ENCODE measurements around the gene KRT6C. TPM values are rescaled to one million over a fixed set of nuclear protein-coding genes. Genes with fewer than 3 reads are reported as not detected.
A peak's percentile ranks its signal among the peaks of the same experiment; 100 is the strongest.
"Not testable (repeated sequence)": the region's sequence is repeated elsewhere in the genome, so short reads cannot be mapped to it uniquely, and the experiment has no call there.

KRT6C gene
- total RNA-seq, 2 donors from 2014 or later: not detected

DNA sequence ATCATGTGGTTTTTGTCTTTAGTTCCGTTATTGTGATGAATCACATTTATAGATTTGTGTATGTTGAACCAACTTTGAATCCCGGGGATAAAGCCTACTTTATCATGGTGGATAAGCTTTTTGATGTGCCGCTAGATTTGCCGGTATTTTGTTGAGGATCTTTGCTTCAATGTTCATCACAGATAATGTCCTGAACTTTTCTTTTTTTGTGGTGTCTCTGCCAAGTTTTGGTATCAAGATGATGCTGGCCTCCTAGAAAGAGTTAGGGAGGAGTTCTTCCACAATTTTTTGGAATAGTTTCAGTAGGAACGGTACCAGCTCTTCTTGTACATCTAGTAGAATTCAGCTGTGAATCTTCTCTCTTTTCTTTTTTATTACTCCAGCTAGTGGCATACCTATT lies 14.7 kb downstream of the KRT6C start:
- Histone ChIP-seq H3K27ac (no peak overlapping the region), H3K27me3 (no peaks in the 10 kb centered on the region), H3K4me1 (no peaks in the 10 kb centered on the region), H3K36me3 (replicated peaks in 1 of 2; ENCODE audit: insufficient read depth in 1 of 2, low read depth in 2 of 2) (no peaks in the 10 kb centered on the region), H3K4me3 (no peak overlapping the region), H3K9me3 (no peaks in the 10 kb centered on the region)
- DNase-seq (no peak), ATAC-seq (no peak)
- 76 to 87% methylated on average over 5 of the region's 5 CpGs for WGBS, 2 donors
- TF ChIP-seq, protein P1, sequence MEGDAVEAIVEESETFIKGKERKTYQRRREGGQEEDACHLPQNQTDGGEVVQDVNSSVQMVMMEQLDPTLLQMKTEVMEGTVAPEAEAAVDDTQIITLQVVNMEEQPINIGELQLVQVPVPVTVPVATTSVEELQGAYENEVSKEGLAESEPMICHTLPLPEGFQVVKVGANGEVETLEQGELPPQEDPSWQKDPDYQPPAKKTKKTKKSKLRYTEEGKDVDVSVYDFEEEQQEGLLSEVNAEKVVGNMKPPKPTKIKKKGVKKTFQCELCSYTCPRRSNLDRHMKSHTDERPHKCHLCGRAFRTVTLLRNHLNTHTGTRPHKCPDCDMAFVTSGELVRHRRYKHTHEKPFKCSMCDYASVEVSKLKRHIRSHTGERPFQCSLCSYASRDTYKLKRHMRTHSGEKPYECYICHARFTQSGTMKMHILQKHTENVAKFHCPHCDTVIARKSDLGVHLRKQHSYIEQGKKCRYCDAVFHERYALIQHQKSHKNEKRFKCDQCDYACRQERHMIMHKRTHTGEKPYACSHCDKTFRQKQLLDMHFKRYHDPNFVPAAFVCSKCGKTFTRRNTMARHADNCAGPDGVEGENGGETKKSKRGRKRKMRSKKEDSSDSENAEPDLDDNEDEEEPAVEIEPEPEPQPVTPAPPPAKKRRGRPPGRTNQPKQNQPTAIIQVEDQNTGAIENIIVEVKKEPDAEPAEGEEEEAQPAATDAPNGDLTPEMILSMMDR (IDR thresholded peaks at IDR 0.05): no peak
- TF ChIP-seq POLR2A (IDR thresholded peaks at IDR 0.05): no peak
- intact Hi-C loops (cut with DNase I): no loop called here

DNA sequence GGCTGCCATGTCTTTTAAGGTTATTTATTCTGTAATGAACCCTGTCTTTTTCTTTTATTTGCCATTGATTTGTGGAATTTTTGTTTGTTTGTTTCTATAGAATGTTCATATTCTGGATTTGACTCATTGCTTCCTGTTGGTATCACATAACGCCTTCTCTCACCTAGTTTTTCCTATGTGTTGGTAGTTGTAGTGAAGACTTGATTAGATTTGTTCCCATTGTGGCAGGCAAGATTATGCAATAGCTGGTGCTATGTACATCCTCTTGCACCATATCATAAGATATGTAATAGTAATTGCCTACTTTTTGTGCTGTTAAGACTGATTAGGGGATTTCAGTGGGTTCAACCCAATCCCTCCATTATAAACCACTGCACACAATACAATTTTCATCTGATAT lies 17.8 kb downstream of the KRT6C start:
- DNase-seq (no peak), ATAC-seq (no peak)
- TF ChIP-seq, protein P1 (IDR thresholded peaks at IDR 0.05): no peak
- no peak for TF ChIP-seq POLR2A (IDR thresholded peaks at IDR 0.05)
- no peaks in the 10 kb centered on the region for H3K4me1 ChIP-seq
- intact Hi-C loops (cut with DNase I): no loop called here
- no peaks in the 10 kb centered on the region for H3K9me3 ChIP-seq
- H3K27me3 ChIP-seq: no peaks in the 10 kb centered on the region
- 71 to 79% methylated on average over 1 of the region's 1 CpG for whole genome bisulfite sequencing, 2 donors
- no peak overlapping the region for H3K4me3 ChIP-seq
- H3K27ac ChIP-seq: no peak overlapping the region
- no peaks in the 10 kb centered on the region for H3K36me3 ChIP-seq (replicated peaks in 1 of 2; ENCODE audit: insufficient read depth in 1 of 2, low read depth in 2 of 2)

DNA sequence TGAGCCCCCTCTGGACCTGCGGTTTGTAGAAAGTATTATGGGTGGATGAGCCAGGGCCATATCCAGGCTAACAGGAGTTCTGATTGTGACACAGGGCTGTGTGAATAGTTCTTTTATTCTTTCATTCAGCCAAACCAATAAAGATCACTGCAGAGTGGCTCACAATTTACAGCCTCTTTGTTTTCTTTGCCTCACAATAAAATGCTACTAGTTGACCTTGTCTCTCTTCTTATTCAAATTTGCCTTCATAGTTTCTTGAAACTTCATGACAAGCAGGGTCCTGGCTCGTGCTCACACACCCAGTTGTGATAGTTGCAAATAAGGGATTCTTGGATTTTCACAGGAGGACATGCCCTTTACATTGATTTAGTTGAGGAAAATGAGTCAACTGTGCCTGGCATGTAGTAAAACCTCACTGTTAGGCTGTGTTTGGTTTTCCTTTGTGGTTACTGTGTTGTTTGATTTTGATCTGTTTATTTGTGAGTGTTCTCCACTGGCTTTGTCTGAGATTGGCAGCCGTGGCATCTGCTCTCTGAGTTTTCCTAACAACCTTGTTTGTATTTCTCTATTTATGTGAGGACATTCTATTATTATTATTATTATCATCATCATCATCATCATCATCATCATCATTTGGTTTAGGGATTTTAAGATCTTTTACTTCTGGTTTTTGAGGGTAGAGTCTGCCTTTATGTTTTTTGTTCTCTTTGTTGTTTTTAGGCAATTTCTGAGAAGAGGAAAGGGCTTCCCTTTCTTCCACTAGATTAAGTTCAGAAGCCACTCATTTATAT lies 19.0 kb downstream of the KRT6C start:
- no peak for TF ChIP-seq POLR2A (IDR thresholded peaks at IDR 0.05)
- TF ChIP-seq, protein P1 (IDR thresholded peaks at IDR 0.05): no peak
- intact Hi-C loops (cut with DNase I): no loop called here
- H3K36me3 ChIP-seq (replicated peaks in 1 of 2; ENCODE audit: insufficient read depth in 1 of 2, low read depth in 2 of 2): no peaks in the 10 kb centered on the region
- H3K9me3 ChIP-seq: no peaks in the 10 kb centered on the region
- no peaks in the 10 kb centered on the region for H3K4me1 ChIP-seq
- no peak overlapping the region for H3K27ac ChIP-seq
- no peak for DNase-seq
- 62 to 63% methylated on average over 3 of the region's 3 CpGs for WGBS, 2 donors
- ATAC-seq: no peak
- H3K27me3 ChIP-seq: no peaks in the 10 kb centered on the region
- H3K4me3 ChIP-seq: no peak overlapping the region

DNA sequence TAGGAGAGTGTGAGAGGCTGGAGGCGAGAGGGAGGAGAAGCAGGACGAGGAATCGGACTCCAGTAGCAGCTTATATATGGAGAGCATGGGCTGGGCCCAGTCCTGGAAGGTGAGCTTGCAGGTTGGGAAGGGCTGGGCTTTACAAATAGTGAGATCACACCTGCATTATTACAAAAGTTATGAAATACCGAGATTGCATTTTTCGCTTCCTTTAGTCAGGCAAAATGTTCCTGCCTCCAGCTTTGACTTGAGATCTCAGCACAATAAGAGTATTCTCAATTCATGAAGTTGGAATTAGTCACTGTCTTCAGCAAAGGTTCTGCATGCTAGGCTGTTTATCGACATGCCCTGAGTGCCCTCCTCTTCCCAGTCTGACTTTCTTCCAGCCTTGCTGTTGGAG lies 21.5 kb downstream of the KRT6C start, which contains the start of gene KRT6B:
KRT6B (minus strand) TSS at position 46 of the 400 bp plus-strand sequence. CDS start 68 bp downstream, outside the sequence.
- peak within 1 kb of the TSS in 2 of 4 donors; percentile 24 to 41 for H3K27ac ChIP-seq
- DNase-seq (no peak), ATAC-seq (peak; percentile 21)
- H3K4me1 ChIP-seq: no peaks in the 10 kb centered on the region
- H3K36me3 ChIP-seq (replicated peaks in 1 of 2; ENCODE audit: insufficient read depth in 1 of 2, low read depth in 2 of 2): no peaks in the 10 kb centered on the region
- H3K9me3 ChIP-seq: no peaks in the 10 kb centered on the region
- TF ChIP-seq, protein P1 (IDR thresholded peaks at IDR 0.05): no peak
- TF ChIP-seq POLR2A (IDR thresholded peaks at IDR 0.05): no peak
- intact Hi-C loops (cut with DNase I): no loop called here
- 60 to 77% methylated on average over 6 of the region's 6 CpGs for WGBS, 2 donors
- no peak within 1 kb of the TSS for H3K4me3 ChIP-seq
- no peaks in the 10 kb centered on the region for H3K27me3 ChIP-seq

DNA sequence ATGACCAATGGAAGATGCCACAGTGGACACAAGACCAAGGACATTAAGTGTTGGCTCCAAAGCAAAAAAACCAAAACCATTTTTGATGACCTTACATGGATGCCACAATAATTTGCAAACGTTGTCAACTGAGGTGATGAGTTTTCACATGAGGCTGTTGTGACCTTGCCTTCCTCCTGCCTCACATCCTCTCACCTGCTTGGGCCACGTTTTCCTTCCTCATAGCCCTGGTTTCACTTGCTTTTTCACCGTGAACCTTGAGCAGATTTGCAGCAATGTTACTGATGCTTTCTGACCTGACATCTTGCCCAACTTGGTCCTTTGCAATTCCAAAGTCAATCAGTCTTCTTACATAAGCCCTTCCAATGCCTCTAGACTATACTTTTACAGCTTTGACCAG lies 25.4 kb downstream of the KRT6C start:
- Histone ChIP-seq H3K27me3 (no peaks in the 10 kb centered on the region), H3K4me3 (no peak overlapping the region), H3K9me3 (no peaks in the 10 kb centered on the region), H3K4me1 (no peaks in the 10 kb centered on the region), H3K36me3 (replicated peaks in 1 of 2; ENCODE audit: insufficient read depth in 1 of 2, low read depth in 2 of 2) (no peaks in the 10 kb centered on the region), H3K27ac (no peak overlapping the region)
- DNase-seq: no peak
- 21 to 44% methylated on average over 3 of the region's 3 CpGs for WGBS, 2 donors
- no peak for ATAC-seq
- TF ChIP-seq, protein P1 (IDR thresholded peaks at IDR 0.05): no peak
- TF ChIP-seq POLR2A (IDR thresholded peaks at IDR 0.05): no peak
- intact Hi-C loops (cut with DNase I): no loop called here

DNA sequence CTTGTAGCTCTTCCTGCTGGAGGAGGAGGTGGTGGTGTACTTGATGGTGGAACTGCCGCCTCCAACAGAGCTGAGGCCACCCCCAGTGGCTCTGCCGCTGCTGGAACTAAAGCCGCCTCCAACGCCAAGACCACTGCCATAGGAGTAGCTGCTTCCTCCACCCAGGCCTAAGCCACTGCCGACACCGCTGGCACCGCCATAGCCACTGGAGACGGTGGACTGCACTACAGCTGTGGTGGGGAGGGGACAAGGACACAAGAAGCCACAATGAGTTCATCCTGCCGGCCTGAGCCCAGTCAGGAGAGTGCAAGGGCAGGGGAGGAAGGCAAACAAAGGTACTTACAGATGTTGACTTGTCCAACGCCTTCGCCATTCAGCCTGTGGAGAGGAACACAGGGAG lies 26.4 kb downstream of the KRT6C start:
- DNase-seq; intact Hi-C loops (cut with DNase I); ATAC-seq; H3K36me3 ChIP-seq (replicated peaks in 1 of 2; ENCODE audit: insufficient read depth in 1 of 2, low read depth in 2 of 2); H3K27ac ChIP-seq; H3K4me1 ChIP-seq; H3K9me3 ChIP-seq; H3K4me3 ChIP-seq; H3K27me3 ChIP-seq: not testable (repeated sequence)
- WGBS, 2 donors: 78 to 85% methylated on average over 7 to 10 of the region's 11 CpGs
